Measurements from ENCODE around the gene POM121. TPM values are rescaled to one million over a fixed set of nuclear protein-coding genes. Genes with fewer than 3 reads are reported as not detected.
"Not testable (repeated sequence)": the region's sequence is repeated elsewhere in the genome, so short reads cannot be mapped to it uniquely, and the experiment has no call there.

POM121 gene
- polyA plus RNA-seq, 3 donors: 38.4 to 49.2 (median 48.1) TPM

DNA sequence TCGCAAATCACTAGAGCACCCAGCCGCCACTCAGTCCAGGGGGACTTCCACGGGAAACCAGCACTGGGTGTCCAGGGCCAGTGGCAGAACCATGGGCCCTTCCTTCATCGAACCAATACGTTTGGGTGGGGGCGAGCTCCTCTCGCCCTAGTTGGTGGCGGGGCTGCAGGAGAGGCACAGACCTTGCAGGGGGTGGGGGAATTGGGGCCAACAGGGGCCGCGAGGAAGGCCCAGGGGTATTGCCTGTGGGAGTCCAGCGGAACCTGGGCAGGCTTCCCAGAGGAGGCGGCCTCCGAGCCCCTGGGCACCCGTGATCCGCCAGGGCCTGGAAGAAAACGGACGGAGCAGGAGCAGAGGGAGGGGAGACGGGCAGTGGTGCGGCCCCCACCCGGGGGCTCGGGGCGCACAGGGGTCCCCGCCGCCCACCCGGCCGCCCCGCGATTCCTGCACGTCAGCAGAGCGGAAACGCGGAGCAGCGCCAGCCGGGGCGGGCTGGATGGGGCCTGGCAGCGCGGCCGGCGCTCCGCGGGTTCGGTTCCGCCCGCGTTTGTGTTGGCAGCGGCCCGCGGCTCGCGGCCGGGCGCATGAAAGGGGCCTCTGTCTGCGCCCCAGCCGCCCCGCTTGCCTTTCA lies 50.9 kb downstream of the POM121 start:
- not testable (repeated sequence) for DNase-seq (ENCODE audit: extremely low read depth in 1 of 11, low read depth in 9 of 11, low spot score in 4 of 11)

DNA sequence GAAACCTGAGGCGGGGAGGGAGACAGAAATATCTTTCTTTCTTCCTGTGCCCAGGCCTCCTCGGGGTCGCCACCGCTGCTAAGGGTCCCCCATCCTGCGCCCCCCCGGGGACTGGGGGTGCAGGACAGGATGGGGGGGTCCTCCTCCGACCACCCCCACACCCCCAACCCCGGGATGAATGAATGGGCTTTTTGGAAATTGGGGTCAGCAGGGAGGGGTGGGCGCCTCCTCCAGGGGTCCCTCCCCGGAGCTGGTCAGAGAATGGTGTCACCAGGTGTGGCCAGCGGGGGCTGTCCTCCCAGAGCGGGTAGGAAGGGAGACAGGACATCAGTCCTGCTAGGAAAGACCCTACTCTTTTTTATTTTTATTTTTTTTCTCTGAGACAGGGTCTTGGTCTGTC lies 51.5 kb downstream of the POM121 start:
- not testable (repeated sequence) for DNase-seq (ENCODE audit: extremely low read depth in 1 of 11, low read depth in 9 of 11, low spot score in 4 of 11)

DNA sequence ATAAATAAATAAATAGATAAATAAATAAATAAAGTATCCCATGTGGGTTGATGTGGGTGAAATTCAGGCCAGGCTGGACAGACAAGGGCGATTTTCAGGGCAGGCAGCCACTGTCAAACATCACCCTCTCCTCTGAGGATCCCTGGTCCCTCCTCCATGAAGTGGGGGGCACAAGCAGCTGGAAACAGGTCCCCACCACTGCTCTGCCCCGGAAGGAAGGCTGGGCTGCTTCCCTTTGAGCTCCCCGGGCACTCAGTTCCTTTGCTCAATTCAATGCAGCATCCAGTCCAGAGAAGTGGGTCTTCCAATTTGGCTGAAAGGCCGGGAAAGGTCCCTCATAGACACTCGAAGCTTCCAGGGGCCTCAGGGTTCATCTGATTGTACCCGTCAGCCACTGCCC lies 55.5 kb downstream of the POM121 start:
- not testable (repeated sequence) for DNase-seq (ENCODE audit: extremely low read depth in 1 of 11, low read depth in 9 of 11, low spot score in 4 of 11)

DNA sequence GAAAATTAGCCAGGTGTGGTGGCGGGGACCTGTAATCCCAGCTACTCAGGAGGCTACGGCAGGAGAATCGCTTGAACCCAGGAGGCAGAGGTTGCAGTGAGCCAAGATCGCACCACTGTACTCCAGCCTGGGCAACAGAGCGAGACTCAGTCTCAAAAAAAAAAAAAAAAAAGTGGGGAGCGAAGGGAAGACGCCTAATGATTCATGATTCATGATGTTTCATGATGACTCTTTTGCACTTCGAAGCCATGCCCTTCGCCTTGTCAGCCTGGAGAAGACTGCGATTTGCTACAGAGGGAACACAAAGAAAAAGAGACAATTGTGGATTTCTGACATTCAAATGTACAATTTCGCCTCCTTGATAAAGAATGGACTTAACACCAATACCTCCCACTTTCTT lies 57.2 kb downstream of the POM121 start:
- not testable (repeated sequence) for DNase-seq (ENCODE audit: extremely low read depth in 1 of 11, low read depth in 9 of 11, low spot score in 4 of 11)

DNA sequence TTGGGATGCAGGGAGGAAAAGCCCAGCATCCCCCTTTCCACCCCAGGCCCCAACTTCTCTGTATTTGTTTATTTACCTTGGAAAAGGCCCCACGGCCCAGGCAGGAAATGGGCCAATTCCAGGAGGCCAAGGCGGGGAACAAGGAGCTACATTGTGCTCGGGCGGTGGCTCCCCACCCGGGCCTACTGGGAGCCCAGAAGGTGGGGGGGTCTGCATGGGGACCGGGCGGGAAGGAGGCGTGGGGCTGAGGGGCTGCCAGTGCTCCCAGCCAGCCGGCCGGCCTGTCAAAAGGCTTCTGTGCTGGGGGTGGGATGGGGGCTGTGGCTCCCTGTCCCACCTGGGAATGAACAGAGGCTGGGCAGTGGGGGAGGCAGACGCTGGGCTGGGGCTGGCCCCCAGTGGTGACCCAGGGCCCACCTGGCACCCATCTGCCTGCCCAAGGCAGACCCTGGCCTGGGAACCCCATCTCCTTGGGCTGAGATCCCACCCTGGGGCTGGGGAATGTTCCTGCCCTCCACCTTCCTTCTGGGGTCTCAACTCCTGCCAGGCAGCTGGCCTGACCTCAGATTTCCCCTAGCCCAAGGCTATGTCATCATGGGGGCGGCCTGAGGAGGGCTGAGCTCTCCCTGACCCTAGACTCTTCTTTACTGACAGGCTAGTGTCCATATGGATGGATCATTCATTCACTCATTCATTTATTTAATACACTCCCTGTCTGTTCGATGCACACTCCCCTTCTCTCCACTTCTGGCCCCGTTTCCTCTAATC lies 65.4 kb downstream of the POM121 start:
- not testable (repeated sequence) for DNase-seq (ENCODE audit: extremely low read depth in 1 of 11, low read depth in 9 of 11, low spot score in 4 of 11)

DNA sequence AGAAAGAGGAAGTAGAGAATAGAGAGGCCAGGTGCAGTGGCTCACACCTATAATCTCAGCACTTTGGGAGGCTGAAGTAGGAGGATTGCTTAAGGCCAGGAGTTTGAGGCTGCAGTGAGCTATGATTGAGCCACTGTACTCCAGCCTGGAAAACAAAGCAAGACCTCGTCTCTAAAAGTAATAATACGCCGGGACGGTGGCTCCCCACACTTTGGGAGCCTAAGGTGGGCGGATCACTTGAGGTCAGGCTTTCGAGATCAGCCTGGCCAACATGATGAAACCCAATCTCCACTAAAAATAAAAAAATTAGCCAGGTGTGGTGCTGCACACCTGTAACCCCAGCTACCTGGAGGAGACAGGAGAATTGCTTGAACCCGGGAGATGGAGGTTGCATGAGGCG lies 70.6 kb downstream of the POM121 start:
- DNase-seq (ENCODE audit: extremely low read depth in 1 of 11, low read depth in 9 of 11, low spot score in 4 of 11): not testable (repeated sequence)

DNA sequence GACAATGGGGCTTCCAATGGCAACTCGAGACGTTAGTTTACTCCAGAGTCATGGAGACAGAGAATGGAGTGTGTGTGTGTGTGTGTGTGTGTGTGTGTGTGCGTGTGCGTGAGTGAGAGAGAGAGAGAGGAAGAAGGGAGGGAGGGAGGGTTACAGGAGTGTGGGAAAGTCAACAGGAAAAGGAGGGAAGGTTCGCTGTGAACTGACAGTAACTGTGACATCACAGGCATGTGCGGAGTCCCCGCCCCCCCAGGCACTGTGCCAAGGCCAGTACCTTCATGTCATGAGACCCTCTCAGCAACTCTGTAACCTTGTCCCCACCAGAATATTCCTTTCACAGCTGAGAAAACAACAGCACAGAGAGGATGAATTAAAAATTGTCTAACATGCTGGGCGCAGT lies 72.6 kb downstream of the POM121 start:
- not testable (repeated sequence) for DNase-seq (ENCODE audit: extremely low read depth in 1 of 11, low read depth in 9 of 11, low spot score in 4 of 11)

DNA sequence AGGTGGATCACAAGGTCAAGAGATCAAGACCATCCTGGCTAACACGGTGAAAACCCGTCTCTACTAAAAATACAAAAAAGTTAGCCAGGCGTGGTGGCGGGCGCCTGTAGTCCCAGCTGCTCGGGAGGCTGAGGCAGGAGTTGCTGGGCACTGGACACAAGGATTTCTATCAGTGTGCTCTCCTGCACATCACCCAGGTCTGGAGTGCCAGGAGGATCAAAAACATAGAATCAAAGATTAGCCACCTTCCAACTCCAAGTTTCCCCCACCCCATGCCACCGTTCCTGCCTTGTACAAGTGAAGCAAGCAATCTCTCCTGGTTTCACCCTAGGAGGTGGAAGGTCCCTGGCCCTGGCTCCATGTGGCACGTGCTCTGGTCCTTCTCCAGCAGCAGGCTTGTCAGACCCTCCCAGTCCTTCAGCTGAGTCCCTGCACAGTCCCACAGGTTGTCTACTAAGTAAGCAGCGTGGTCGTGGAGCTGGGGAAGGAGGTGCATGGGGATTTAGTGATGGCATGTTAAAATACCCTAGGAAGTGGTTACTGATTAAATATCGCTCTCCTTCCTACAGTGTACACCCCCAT lies 73.1 kb downstream of the POM121 start:
- DNase-seq (ENCODE audit: extremely low read depth in 1 of 11, low read depth in 9 of 11, low spot score in 4 of 11): not testable (repeated sequence)

Other genes with a start within 250 kb of the POM121 start
- gene TYW1B, start 96.9 kb upstream of the POM121 start, polyA plus RNA-seq (ENCODE audit: insufficient read length in 3 of 3): 1 to 10 TPM; 3.8 to 6.8 (median 4.2) TPM
- gene TRIM74, start 44.4 kb downstream of the POM121 start, polyA plus RNA-seq (ENCODE audit: insufficient read length in 3 of 3): 1 to 10 TPM; 1.3 to 3.4 (median 1.9) TPM
- under 1 TPM; 0.20 to 0.83 (median 0.32) TPM for gene SPDYE8, start 104.7 kb downstream of the POM121 start, polyA plus RNA-seq (ENCODE audit: insufficient read length in 3 of 3)
- gene SPDYE11, start 132.8 kb downstream of the POM121 start, polyA plus RNA-seq (ENCODE audit: insufficient read length in 3 of 3): under 1 TPM; 0.32 to 0.83 (median 0.47) TPM
- under 1 TPM; 0.20 to 0.83 (median 0.32) TPM for gene SPDYE9, start 160.9 kb downstream of the POM121 start, polyA plus RNA-seq (ENCODE audit: insufficient read length in 3 of 3)